Psoas muscle (tissue), 8 donors: Measurements from ENCODE around the gene ATP6V1C2. TPM values are rescaled to one million over a fixed set of nuclear protein-coding genes. Genes with fewer than 3 reads are reported as not detected.

ENCODE experiments used
- ATAC-seq, 4 donors: fragments of 200-7000 bp; cut with Tn5 transposase; one replicate each; pipeline ENCODE4 v1.9.1; 2020; ENCODE audit warnings: moderate library complexity in 3 of 4, mild to moderate bottlenecking in 2 of 4
- DNase-seq, 2 donors: peaks; one replicate each; pipeline ENCODE4 v3.0.0-alpha.2; 2020
- H3K27ac ChIP-seq: fragments of 200-600 bp; one replicate; pipeline ENCODE4 v1.8.0; 2022
- H3K27me3 ChIP-seq, 3 donors: fragments of 200-600 bp in 1 of 3; one replicate each; pipeline versions ENCODE4 v1.6.1 to v1.8.0; 2013 to 2022; ENCODE audit warnings: low read length in 2 of 3, mild to moderate bottlenecking in 2 of 3, moderate library complexity in 1 of 3; ENCODE audit not compliant: insufficient read depth in 3 of 3
- H3K36me3 ChIP-seq, 2 donors: fragments of 200-600 bp in 1 of 2; one replicate each; pipeline versions ENCODE4 v1.6.1 to v1.8.0; 2013 to 2022; ENCODE audit warnings: low read depth in 1 of 2, mild to moderate bottlenecking in 1 of 2, moderate library complexity in 1 of 2; ENCODE audit not compliant: insufficient read depth in 1 of 2
- H3K4me1 ChIP-seq: fragments of 200-600 bp; one replicate; pipeline ENCODE4 v1.8.0; 2022
- H3K4me3 ChIP-seq: fragments of 200-600 bp; one replicate; pipeline ENCODE4 v1.8.0; 2022; ENCODE audit warnings: mild to moderate bottlenecking
- H3K9me3 ChIP-seq: fragments of 200-600 bp; one replicate; pipeline ENCODE4 v1.8.0; 2022
- CTCF ChIP-seq: fragments of 200-600 bp; IDR thresholded peaks from one replicate; pipeline ENCODE4 v1.8.0; 2022; ENCODE audit warnings: antibody characterized with exemption
- WGBS, 3 donors: extraction: QIAGEN DNeasy Blood & Tissue Kit; methylation state at CpG; one replicate each; pipeline versions ENCODE4 v1.1.6 to v1.1.7; 2013; 5-methylcytosine and 5-hydroxymethylcytosine counted together
- intact Hi-C, 2 donors: fragments of 100-400 bp; cut with DNase I; formaldehyde crosslinking; loops; one replicate each; pipeline versions ENCODE4 v1.11.0 to v1.14.2; 2022
- polyA plus RNA-seq, 3 donors: library from polyadenylated mRNA; stranded (reverse); fragments of 200-250 nt; gene quantifications; one replicate each; pipeline ENCODE4 v1.2.3, GENCODE V29; 2013
- total RNA-seq, 4 donors: library from RNA; stranded (reverse); fragmentation: NEBNext Ultra II Directional in 2 of 4; extraction: Animal tissue kit (Norgen Biotek cat#: 25700) in 2 of 4; gene quantifications; one replicate each; pipeline versions ENCODE4 v1.2.1 to v1.2.4, GENCODE V29; 2021 to 2023
- donor health status: healthy with polysubstance abuse.
- donor health status: DM: no; HTN: no; CAD: no; lungs with moderate emphysema.
- donor health status: Bipolar disorder and iron deficiency.
- donor health status: healthy.
- donor health status: DM: yes; HTN: yes; CAD: no.
- donor health status: DM: no; HTN: no; CAD: no.
- donor health status: DM: no; HTN: no; CAD: no.
- donor health status: DM: yes; HTN: yes; CAD: no.

ATP6V1C2 gene
- total and polyA plus RNA-seq, 7 donors = 0.11 to 0.70 (median 0.25) TPM

- no peaks in the 10 kb centered on the region for H3K9me3 ChIP-seq
- H3K27me3 ChIP-seq = peaks cover 0 to 14% (median 2%) of the 10 kb centered on the region in 3 donors
- TF ChIP-seq CTCF = no peak
- intact Hi-C loops = no loop called here
- WGBS, 3 donors = 72 to 76% (median 73%) methylated on average over 8 of the region's 8 CpGs
- no peaks in the 10 kb centered on the region for H3K36me3 ChIP-seq
- H3K4me3 ChIP-seq = no peak overlapping the region
- no peaks in the 10 kb centered on the region for H3K4me1 ChIP-seq
- ATAC-seq (no peak), DNase-seq (no peak)
- H3K27ac ChIP-seq = no peak overlapping the region
Measured at GRCh38 chr2:10826625-10827024, 105.2 kb downstream of the ATP6V1C2 start.

GRCh38 chr2:10828346-10828745 lies 106.9 kb downstream of the ATP6V1C2 start:
- Histone ChIP-seq H3K4me3 (no peak overlapping the region), H3K9me3 (no peaks in the 10 kb centered on the region), H3K27ac (no peak overlapping the region), H3K27me3 (peaks cover 0 to 14% (median 2%) of the 10 kb centered on the region in 3 donors), H3K4me1 (no peaks in the 10 kb centered on the region), H3K36me3 (no peaks in the 10 kb centered on the region)
- ATAC-seq (no peak), DNase-seq (no peak)
- intact Hi-C loops = no loop called here
- no peak for TF ChIP-seq CTCF
- WGBS, 3 donors = 73 to 80% (median 74%) methylated on average over 11 of the region's 11 CpGs

GRCh38 chr2:10829299-10829698 lies 107.9 kb downstream of the ATP6V1C2 start:
- 66 to 79% (median 68%) methylated on average over 3 of the region's 3 CpGs for WGBS, 3 donors
- intact Hi-C loops = no loop called here
- TF ChIP-seq CTCF = no peak
- Histone ChIP-seq H3K9me3 (no peaks in the 10 kb centered on the region), H3K4me3 (no peak overlapping the region), H3K36me3 (no peaks in the 10 kb centered on the region), H3K27me3 (peaks cover 0 to 14% (median 2%) of the 10 kb centered on the region in 3 donors), H3K27ac (no peak overlapping the region), H3K4me1 (no peaks in the 10 kb centered on the region)
- no peak for DNase-seq
- no peak for ATAC-seq

- H3K36me3 ChIP-seq = no peaks in the 10 kb centered on the region
- peaks cover 0 to 14% (median 2%) of the 10 kb centered on the region in 3 donors for H3K27me3 ChIP-seq
- H3K27ac ChIP-seq = no peak overlapping the region
- no peaks in the 10 kb centered on the region for H3K4me1 ChIP-seq
- H3K9me3 ChIP-seq = no peaks in the 10 kb centered on the region
- ATAC-seq (no peak), DNase-seq (no peak)
- intact Hi-C loops = loop anchor here (5.0 to 10.0 kb wide), 4 partner anchors 67 to 755 kb away; no protein-coding TSS in a partner anchor
- no peak for TF ChIP-seq CTCF
- no peak overlapping the region for H3K4me3 ChIP-seq
- WGBS, 3 donors = 76 to 81% (median 81%) methylated on average over 8 of the region's 8 CpGs
Measured at GRCh38 chr2:10830203-10830602, 108.8 kb downstream of the ATP6V1C2 start.
